MM.1S (cell line): ENCODE data around the gene CFAP126.

Experiments used
- DNase-seq: peaks from one replicate; pipeline ENCODE4 v3.0.0-alpha.2; 2015
- H2AFZ ChIP-seq: fragments of 300-600 bp; sonication (generic); 2 replicates; pipeline ENCODE4 v1.6.0; 2016; ENCODE audit warnings: antibody characterized with exemption, low read length
- H3F3A ChIP-seq: fragments of 300-600 bp; sonication (generic); 2 replicates; pipeline ENCODE4 v1.6.1; 2016; ENCODE audit warnings: mild to moderate bottlenecking, antibody characterized with exemption, low read length, moderate library complexity, mixed read lengths; ENCODE audit not compliant: insufficient read depth
- H3K27ac ChIP-seq: fragments of 300-600 bp; sonication (generic); 2 replicates; pipeline ENCODE4 v1.5.1; 2016; ENCODE audit warnings: mild to moderate bottlenecking, low read length
- H3K27me3 ChIP-seq: fragments of 300-600 bp; sonication (generic); replicated peaks from 2 replicates; pipeline ENCODE4 v1.6.0; 2016; ENCODE audit warnings: low read length; ENCODE audit not compliant: insufficient read depth
- H3K36me3 ChIP-seq: fragments of 300-600 bp; sonication (generic); replicated peaks from 2 replicates; pipeline ENCODE4 v1.6.1; 2016; ENCODE audit warnings: mild to moderate bottlenecking, low read length, mixed read lengths; ENCODE audit not compliant: insufficient read depth
- H3K4me1 ChIP-seq: fragments of 300-600 bp; sonication (generic); 2 replicates; pipeline ENCODE4 v1.6.1; 2016; ENCODE audit warnings: low read length, mixed read lengths
- H3K4me2 ChIP-seq: fragments of 300-600 bp; sonication (generic); 2 replicates; pipeline ENCODE4 v1.6.0; 2016; ENCODE audit warnings: low read depth, low read length
- H3K4me3 ChIP-seq: fragments of 300-600 bp; sonication (generic); 2 replicates; pipeline ENCODE4 v1.5.1; 2016; ENCODE audit warnings: low read length, mixed read lengths
- H3K79me2 ChIP-seq: fragments of 300-600 bp; sonication (generic); 2 replicates; pipeline ENCODE4 v1.6.1; 2016; ENCODE audit warnings: mixed run types, low read length, mixed read lengths
- H3K9ac ChIP-seq: fragments of 300-600 bp; sonication (generic); 2 replicates; pipeline ENCODE4 v1.6.1; 2016; ENCODE audit warnings: low read length, mixed read lengths
- H3K9me2 ChIP-seq: fragments of 300-600 bp; sonication (generic); replicated peaks from 2 replicates; pipeline ENCODE4 v1.6.1; 2016; ENCODE audit warnings: mild to moderate bottlenecking, low read length, mixed read lengths; ENCODE audit not compliant: insufficient read depth
- H3K9me3 ChIP-seq: fragments of 300-600 bp; sonication (generic); replicated peaks from 2 replicates; pipeline ENCODE4 v1.6.1; 2016; ENCODE audit warnings: mild to moderate bottlenecking, low read length, mixed read lengths; ENCODE audit not compliant: insufficient read depth
- H4K20me1 ChIP-seq: fragments of 300-600 bp; sonication (generic); 2 replicates; pipeline ENCODE4 v1.6.1; 2016; ENCODE audit warnings: mild to moderate bottlenecking, low read length, moderate library complexity, mixed read lengths; ENCODE audit not compliant: insufficient read depth
- EZH2 ChIP-seq: fragments of 300-600 bp; sonication (generic); optimal IDR thresholded peaks from 2 replicates; pipeline ENCODE3; 2017; ENCODE audit warnings: low read depth, mild to moderate bottlenecking, antibody characterized with exemption, low read length, mixed read lengths
- EZH2phosphoT487 ChIP-seq: fragments of 300-600 bp; sonication (generic); IDR thresholded peaks from 2 replicates; pipeline ENCODE4 v1.6.1; 2018; ENCODE audit warnings: antibody characterized with exemption, low read length
- TF ChIP-seq, protein P1 (sequence below): fragments of 300-600 bp; sonication (generic); IDR thresholded peaks from 2 replicates; pipeline ENCODE4 v1.5.1; 2016; ENCODE audit warnings: antibody characterized with exemption, low read length, mixed read lengths

CFAP126 gene

DNA sequence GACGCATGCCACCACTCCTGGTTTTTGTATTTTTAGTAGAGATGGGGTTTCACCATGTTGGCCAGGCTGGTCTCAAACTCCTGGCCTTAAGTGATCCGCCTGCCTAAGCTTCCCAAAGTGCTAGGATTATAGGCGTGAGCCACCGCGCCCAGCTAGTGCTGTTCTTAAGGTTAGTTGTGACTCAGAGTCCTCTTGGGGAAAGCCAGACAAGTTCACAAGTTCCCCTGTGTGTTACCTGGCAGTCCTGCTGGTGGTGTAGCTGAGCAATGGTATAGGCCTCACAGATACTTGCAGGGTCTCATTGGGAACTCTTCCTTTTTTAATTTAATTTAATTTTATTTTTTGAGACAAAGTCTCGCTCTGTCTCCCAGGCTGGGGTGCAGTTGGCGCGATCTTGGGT lies 10.6 kb downstream of the CFAP126 start:
- H3K9me3 ChIP-seq, result no peaks in the 10 kb centered on the region
- H3K27me3 ChIP-seq, result no peaks in the 10 kb centered on the region
- no peaks in the 10 kb centered on the region; the same call in 1 of the 2 replicates for H3K36me3 ChIP-seq
- H3F3A ChIP-seq, result no peaks in the 10 kb centered on the region
- no peaks in the 10 kb centered on the region for H4K20me1 ChIP-seq
- H3K79me2 ChIP-seq, result peaks cover 3% of the 10 kb centered on the region; the same call in 1 of the 2 replicates
- no peaks in the 10 kb centered on the region for H3K9me2 ChIP-seq
- H3K4me2 ChIP-seq, result no peak overlapping the region
- H3K4me1 ChIP-seq, result no peaks in the 10 kb centered on the region
- no peak overlapping the region for H3K4me3 ChIP-seq
- no peak overlapping the region for H3K9ac ChIP-seq
- no peak overlapping the region for H2AFZ ChIP-seq
- H3K27ac ChIP-seq, result no peak overlapping the region
- DNase-seq, result no peak
- TF ChIP-seq, protein P1, sequence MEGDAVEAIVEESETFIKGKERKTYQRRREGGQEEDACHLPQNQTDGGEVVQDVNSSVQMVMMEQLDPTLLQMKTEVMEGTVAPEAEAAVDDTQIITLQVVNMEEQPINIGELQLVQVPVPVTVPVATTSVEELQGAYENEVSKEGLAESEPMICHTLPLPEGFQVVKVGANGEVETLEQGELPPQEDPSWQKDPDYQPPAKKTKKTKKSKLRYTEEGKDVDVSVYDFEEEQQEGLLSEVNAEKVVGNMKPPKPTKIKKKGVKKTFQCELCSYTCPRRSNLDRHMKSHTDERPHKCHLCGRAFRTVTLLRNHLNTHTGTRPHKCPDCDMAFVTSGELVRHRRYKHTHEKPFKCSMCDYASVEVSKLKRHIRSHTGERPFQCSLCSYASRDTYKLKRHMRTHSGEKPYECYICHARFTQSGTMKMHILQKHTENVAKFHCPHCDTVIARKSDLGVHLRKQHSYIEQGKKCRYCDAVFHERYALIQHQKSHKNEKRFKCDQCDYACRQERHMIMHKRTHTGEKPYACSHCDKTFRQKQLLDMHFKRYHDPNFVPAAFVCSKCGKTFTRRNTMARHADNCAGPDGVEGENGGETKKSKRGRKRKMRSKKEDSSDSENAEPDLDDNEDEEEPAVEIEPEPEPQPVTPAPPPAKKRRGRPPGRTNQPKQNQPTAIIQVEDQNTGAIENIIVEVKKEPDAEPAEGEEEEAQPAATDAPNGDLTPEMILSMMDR, result no peak
- TF ChIP-seq EZH2 (no peak), EZH2phosphoT487 (no peak)

GRCh38 chr1:161351482-161351881 lies 16.2 kb downstream of the CFAP126 start:
- H3K27me3 ChIP-seq, result no peaks in the 10 kb centered on the region
- H3K27ac ChIP-seq, result no peak overlapping the region
- H3K9me3 ChIP-seq, result no peaks in the 10 kb centered on the region
- DNase-seq, result no peak
- H3K4me2 ChIP-seq, result no peak overlapping the region
- H3F3A ChIP-seq, result no peaks in the 10 kb centered on the region
- H3K4me1 ChIP-seq, result no peaks in the 10 kb centered on the region
- TF ChIP-seq, protein P1, result no peak
- TF ChIP-seq EZH2phosphoT487 (no peak), EZH2 (no peak)
- H3K36me3 ChIP-seq, result no peaks in the 10 kb centered on the region
- no peaks in the 10 kb centered on the region for H3K9me2 ChIP-seq
- no peaks in the 10 kb centered on the region for H4K20me1 ChIP-seq
- H2AFZ ChIP-seq, result no peak overlapping the region
- no peak overlapping the region for H3K9ac ChIP-seq
- no peak overlapping the region for H3K4me3 ChIP-seq
- peaks cover 8% of the 10 kb centered on the region; the same call in 1 of the 2 replicates for H3K79me2 ChIP-seq

DNA sequence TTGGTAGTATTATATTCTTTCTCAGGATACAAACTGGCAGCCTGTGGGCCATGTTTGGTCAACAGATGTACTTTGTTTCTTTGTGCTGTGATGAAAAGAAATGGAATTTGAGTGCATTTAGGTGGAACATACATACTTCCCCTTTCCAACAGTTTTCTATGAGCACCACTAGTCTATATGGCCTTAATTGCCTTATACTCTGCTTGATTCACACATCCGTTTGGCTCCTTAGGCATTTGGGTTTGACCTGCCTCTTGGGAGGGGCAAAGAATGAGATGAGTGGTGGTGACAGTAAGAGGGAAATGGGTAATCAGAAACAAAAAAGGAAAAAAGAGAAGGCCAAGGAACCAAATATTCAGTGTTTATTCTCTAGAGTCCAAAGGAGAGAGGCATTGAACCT lies 17.0 kb downstream of the CFAP126 start:
- no peak for DNase-seq
- H3K27ac ChIP-seq, result no peak overlapping the region

More for the DNA sequence above, 17.0 kb downstream of the CFAP126 start:
- Histone ChIP-seq H3K9me2 (no peaks in the 10 kb centered on the region), H3K79me2 (peaks cover 8% of the 10 kb centered on the region; the same call in 1 of the 2 replicates), H2AFZ (no peak overlapping the region), H4K20me1 (no peaks in the 10 kb centered on the region), H3K4me3 (no peak overlapping the region), H3F3A (no peaks in the 10 kb centered on the region), H3K9ac (no peak overlapping the region), H3K4me1 (no peaks in the 10 kb centered on the region), H3K27me3 (no peaks in the 10 kb centered on the region), H3K9me3 (no peaks in the 10 kb centered on the region), H3K36me3 (no peaks in the 10 kb centered on the region), H3K4me2 (no peak overlapping the region)
- TF ChIP-seq EZH2 (no peak), EZH2phosphoT487 (no peak)
- TF ChIP-seq, protein P1, result no peak
